Suprapubic skin (tissue), 4 donors: ENCODE measurements around the gene SYNRG. TPM values are rescaled to one million over a fixed set of nuclear protein-coding genes. Genes with fewer than 3 reads are reported as not detected.

ENCODE experiments used
- DNase-seq, 2 donors: peaks; one replicate each; pipeline ENCODE4 v3.0.0-alpha.2; 2019; ENCODE audit warnings: low spot score in 2 of 2
- H3K27ac ChIP-seq: fragments of 200-600 bp; sonication (generic); one replicate; pipeline ENCODE4 v1.5.1; 2019
- H3K27me3 ChIP-seq: fragments of 200-600 bp; sonication (generic); one replicate; pipeline ENCODE4 v1.5.1; 2019
- H3K36me3 ChIP-seq: fragments of 200-600 bp; sonication (generic); one replicate; pipeline ENCODE4 v1.5.1; 2019
- H3K4me1 ChIP-seq: fragments of 200-600 bp; sonication (generic); one replicate; pipeline ENCODE4 v1.5.1; 2019
- H3K4me3 ChIP-seq: fragments of 200-600 bp; sonication (generic); one replicate; pipeline ENCODE4 v1.5.1; 2019; ENCODE audit warnings: mild to moderate bottlenecking
- H3K9me3 ChIP-seq: fragments of 200-600 bp; sonication (generic); one replicate; pipeline ENCODE4 v1.5.1; 2019
- CTCF ChIP-seq, 2 donors: fragments of 200-600 bp in 1 of 2; fragments of 450-650 bp in 1 of 2; sonication (generic) in 1 of 2; IDR thresholded peaks; one replicate each; pipeline ENCODE4 v1.5.1; 2016 to 2019; ENCODE audit warnings: antibody characterized with exemption in 2 of 2, mild to moderate bottlenecking in 1 of 2, moderate library complexity in 1 of 2
- EP300 ChIP-seq: sonication (generic); formaldehyde crosslinking; IDR thresholded peaks from one replicate; pipeline ENCODE4 v1.6.1; 2017; ENCODE audit warnings: antibody characterized with exemption
- POLR2A ChIP-seq, 2 donors: fragments of 450-650 bp; IDR thresholded peaks; one replicate each; pipeline ENCODE4 v1.6.1; 2017; ENCODE audit warnings: antibody characterized with exemption in 2 of 2, mild to moderate bottlenecking in 2 of 2, moderate library complexity in 2 of 2
- POLR2AphosphoS5 ChIP-seq, 3 donors: sonication (generic); formaldehyde crosslinking; IDR thresholded peaks; one replicate each; pipeline ENCODE4 v1.6.1; 2017; ENCODE audit warnings: antibody characterized with exemption in 3 of 3
- WGBS: methylation state at CpG from one replicate; pipeline ENCODE4 v1.1.5; 2018; 5-methylcytosine and 5-hydroxymethylcytosine counted together
- total RNA-seq, 4 donors: library from RNA; depleted of rRNA; stranded (reverse); fragments of >200 nt; gene quantifications; one replicate each; pipeline ENCODE4 v1.1.0, GENCODE V29; 2016

Gene SYNRG
- total RNA-seq, 4 donors from 2014 or later, result 21.2 to 48.5 (median 25.5) TPM

- Histone ChIP-seq H3K9me3 (no peaks in the 10 kb centered on the region), H3K36me3 (peaks cover 64% of the 10 kb centered on the region), H3K27me3 (no peaks in the 10 kb centered on the region), H3K4me3 (no peak overlapping the region), H3K4me1 (no peaks in the 10 kb centered on the region), H3K27ac (no peak overlapping the region)
- no peak for DNase-seq
- 59% methylated on average over 2 of the region's 2 CpGs for WGBS
- TF ChIP-seq CTCF (IDR thresholded peaks at IDR 0.05) (no peak), POLR2A (IDR thresholded peaks at IDR 0.05) (no peak), EP300 (no peak), POLR2AphosphoS5 (IDR thresholded peaks at IDR 0.05) (no peak)
Measured at GRCh38 chr17:37567137-37567536, 42.1 kb downstream of the SYNRG start.

- 93% methylated on average over 3 of the region's 3 CpGs for WGBS
Measured at GRCh38 chr17:37564252-37564651, 45.0 kb downstream of the SYNRG start.

GRCh38 chr17:37562016-37562745, 47.0 kb downstream of the SYNRG start:
- no peaks in the 10 kb centered on the region for H3K4me1 ChIP-seq
- WGBS, result 56% methylated on average over 5 of the region's 5 CpGs
- H3K27ac ChIP-seq, result no peak overlapping the region
- H3K36me3 ChIP-seq, result peaks cover 59% of the 10 kb centered on the region
- no peaks in the 10 kb centered on the region for H3K9me3 ChIP-seq
- no peak for TF ChIP-seq EP300
- no peak for TF ChIP-seq POLR2A (IDR thresholded peaks at IDR 0.05)
- no peak for TF ChIP-seq POLR2AphosphoS5 (IDR thresholded peaks at IDR 0.05)
- TF ChIP-seq CTCF (IDR thresholded peaks at IDR 0.05), result no peak
- no peaks in the 10 kb centered on the region for H3K27me3 ChIP-seq
- no peak overlapping the region for H3K4me3 ChIP-seq
- no peak for DNase-seq

More at GRCh38 chr17:37564252-37564651, 45.0 kb downstream of the SYNRG start:
- no peak for DNase-seq
- no peak for TF ChIP-seq CTCF (IDR thresholded peaks at IDR 0.05)
- TF ChIP-seq POLR2A (IDR thresholded peaks at IDR 0.05), result no peak
- TF ChIP-seq POLR2AphosphoS5 (IDR thresholded peaks at IDR 0.05), result no peak
- no peak for TF ChIP-seq EP300
- no peak overlapping the region for H3K4me3 ChIP-seq
- H3K9me3 ChIP-seq, result no peaks in the 10 kb centered on the region
- H3K27ac ChIP-seq, result no peak overlapping the region
- H3K27me3 ChIP-seq, result no peaks in the 10 kb centered on the region
- H3K36me3 ChIP-seq, result peaks cover 59% of the 10 kb centered on the region
- H3K4me1 ChIP-seq, result no peaks in the 10 kb centered on the region

GRCh38 chr17:37558299-37558698, 50.9 kb downstream of the SYNRG start:
- H3K36me3 ChIP-seq, result peaks cover 75% of the 10 kb centered on the region
- DNase-seq, result no peak
- no peak for TF ChIP-seq POLR2AphosphoS5 (IDR thresholded peaks at IDR 0.05)
- TF ChIP-seq EP300, result no peak
- TF ChIP-seq CTCF (IDR thresholded peaks at IDR 0.05), result no peak
- no peak for TF ChIP-seq POLR2A (IDR thresholded peaks at IDR 0.05)

GRCh38 chr17:37557482-37557881, 51.7 kb downstream of the SYNRG start:
- Histone ChIP-seq H3K4me1 (peaks cover 1% of the 10 kb centered on the region), H3K4me3 (no peak overlapping the region), H3K36me3 (peaks cover 81% of the 10 kb centered on the region), H3K27me3 (no peaks in the 10 kb centered on the region), H3K27ac (no peak overlapping the region), H3K9me3 (no peaks in the 10 kb centered on the region)
- no peak for TF ChIP-seq POLR2AphosphoS5 (IDR thresholded peaks at IDR 0.05)
- TF ChIP-seq POLR2A (IDR thresholded peaks at IDR 0.05), result no peak
- no peak for TF ChIP-seq EP300
- TF ChIP-seq CTCF (IDR thresholded peaks at IDR 0.05), result no peak
- 94% methylated on average over 2 of the region's 2 CpGs for WGBS
- no peak for DNase-seq

More at GRCh38 chr17:37558299-37558698, 50.9 kb downstream of the SYNRG start:
- Histone ChIP-seq H3K4me3 (no peak overlapping the region), H3K27me3 (no peaks in the 10 kb centered on the region), H3K9me3 (no peaks in the 10 kb centered on the region), H3K4me1 (no peaks in the 10 kb centered on the region), H3K27ac (no peak overlapping the region)
- 88% methylated on average over 2 of the region's 2 CpGs for WGBS
